PFSK-1 (cell line): ENCODE data around the gene GBP3.

Experiments used
- FOXP2 ChIP-seq: optimal IDR thresholded peaks from 2 replicates; pipeline ENCODE3; 2011; ENCODE audit warnings: borderline replicate concordance, control low read depth, inconsistent platforms; ENCODE audit not compliant: insufficient read depth; ENCODE audit errors: extremely low read length, extremely low read depth
- POLR2AphosphoS5 ChIP-seq: IDR thresholded peaks from 2 replicates; pipeline ENCODE4 v1.6.1; 2012; ENCODE audit warnings: low read depth, mild to moderate bottlenecking, control low read depth, low read length, moderate library complexity
- SIN3A ChIP-seq: IDR thresholded peaks from 2 replicates; pipeline ENCODE4 v1.6.1; 2012; ENCODE audit warnings: mild to moderate bottlenecking, low read length, moderate library complexity, borderline replicate concordance; ENCODE audit not compliant: insufficient read depth
- TAF1 ChIP-seq: IDR thresholded peaks from 2 replicates; pipeline ENCODE4 v1.6.1; 2012; ENCODE audit warnings: low read length, control low read depth, borderline replicate concordance; ENCODE audit not compliant: insufficient read depth
- TF ChIP-seq, protein P1 (sequence below), 2 experiments: IDR thresholded peaks; 2 replicates each; pipeline versions ENCODE4 v1.6.1 to v1.8.0; 2011 to 2012; ENCODE audit warnings: low read depth in 2 of 2, low read length in 2 of 2, control low read depth in 1 of 2, inconsistent platforms in 1 of 2, mild to moderate bottlenecking in 1 of 2, moderate library complexity in 1 of 2; ENCODE audit not compliant: insufficient read depth in 1 of 2

GBP3 gene

DNA sequence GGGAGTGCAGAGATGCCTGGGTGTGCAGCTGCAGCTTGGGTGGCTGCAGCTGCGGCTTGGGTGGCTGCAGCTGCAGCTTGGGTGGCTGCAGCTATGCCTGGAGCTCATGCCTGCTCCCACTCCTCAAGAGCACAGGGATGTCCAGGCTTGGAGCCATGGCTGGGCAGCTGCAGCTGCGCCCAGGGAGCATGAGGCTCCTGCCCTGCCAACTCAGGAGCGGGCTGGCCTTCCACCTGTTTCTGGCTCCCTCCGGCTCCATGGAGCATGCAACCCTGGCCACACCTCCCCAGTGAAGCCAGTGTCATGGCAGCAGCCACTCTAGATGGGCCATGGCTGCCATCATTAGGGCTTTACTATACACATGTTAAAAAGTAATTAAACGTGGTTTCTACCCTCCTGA lies 21.3 kb upstream of the GBP3 start:
- TF ChIP-seq SIN3A (no peak), TAF1 (no peak), FOXP2 (no peak), POLR2AphosphoS5 (no peak)
- TF ChIP-seq, protein P1, sequence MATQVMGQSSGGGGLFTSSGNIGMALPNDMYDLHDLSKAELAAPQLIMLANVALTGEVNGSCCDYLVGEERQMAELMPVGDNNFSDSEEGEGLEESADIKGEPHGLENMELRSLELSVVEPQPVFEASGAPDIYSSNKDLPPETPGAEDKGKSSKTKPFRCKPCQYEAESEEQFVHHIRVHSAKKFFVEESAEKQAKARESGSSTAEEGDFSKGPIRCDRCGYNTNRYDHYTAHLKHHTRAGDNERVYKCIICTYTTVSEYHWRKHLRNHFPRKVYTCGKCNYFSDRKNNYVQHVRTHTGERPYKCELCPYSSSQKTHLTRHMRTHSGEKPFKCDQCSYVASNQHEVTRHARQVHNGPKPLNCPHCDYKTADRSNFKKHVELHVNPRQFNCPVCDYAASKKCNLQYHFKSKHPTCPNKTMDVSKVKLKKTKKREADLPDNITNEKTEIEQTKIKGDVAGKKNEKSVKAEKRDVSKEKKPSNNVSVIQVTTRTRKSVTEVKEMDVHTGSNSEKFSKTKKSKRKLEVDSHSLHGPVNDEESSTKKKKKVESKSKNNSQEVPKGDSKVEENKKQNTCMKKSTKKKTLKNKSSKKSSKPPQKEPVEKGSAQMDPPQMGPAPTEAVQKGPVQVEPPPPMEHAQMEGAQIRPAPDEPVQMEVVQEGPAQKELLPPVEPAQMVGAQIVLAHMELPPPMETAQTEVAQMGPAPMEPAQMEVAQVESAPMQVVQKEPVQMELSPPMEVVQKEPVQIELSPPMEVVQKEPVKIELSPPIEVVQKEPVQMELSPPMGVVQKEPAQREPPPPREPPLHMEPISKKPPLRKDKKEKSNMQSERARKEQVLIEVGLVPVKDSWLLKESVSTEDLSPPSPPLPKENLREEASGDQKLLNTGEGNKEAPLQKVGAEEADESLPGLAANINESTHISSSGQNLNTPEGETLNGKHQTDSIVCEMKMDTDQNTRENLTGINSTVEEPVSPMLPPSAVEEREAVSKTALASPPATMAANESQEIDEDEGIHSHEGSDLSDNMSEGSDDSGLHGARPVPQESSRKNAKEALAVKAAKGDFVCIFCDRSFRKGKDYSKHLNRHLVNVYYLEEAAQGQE (IDR thresholded peaks at IDR 0.05; ENCODE audit: insufficient read depth in 1 of 2, low read depth in 2 of 2, low read length in 2 of 2): no peak

DNA sequence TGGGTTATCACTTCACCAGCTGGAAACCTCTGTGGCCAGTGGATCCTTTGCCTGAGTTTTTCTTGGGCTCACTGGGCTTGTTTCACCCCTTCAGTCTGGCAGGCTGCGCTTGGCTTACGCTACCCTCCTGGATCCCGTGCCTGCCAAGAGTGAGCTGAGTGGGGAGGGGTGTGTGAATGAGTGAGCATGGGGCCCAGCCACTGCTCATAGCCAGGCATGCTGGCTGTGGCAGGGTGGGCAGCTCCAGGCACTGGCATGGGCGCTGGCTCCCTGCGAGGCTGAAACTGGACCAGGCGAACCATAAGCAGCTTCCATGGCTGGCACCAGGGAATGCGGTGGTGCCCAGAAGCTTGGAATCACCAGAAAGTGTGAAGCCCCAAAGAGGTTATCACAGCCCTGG lies 19.8 kb upstream of the GBP3 start:
- TF ChIP-seq, protein P1 (IDR thresholded peaks at IDR 0.05; ENCODE audit: insufficient read depth in 1 of 2, low read depth in 2 of 2, low read length in 2 of 2): no peak
- TF ChIP-seq TAF1 (no peak), SIN3A (no peak), FOXP2 (no peak), POLR2AphosphoS5 (no peak)

DNA sequence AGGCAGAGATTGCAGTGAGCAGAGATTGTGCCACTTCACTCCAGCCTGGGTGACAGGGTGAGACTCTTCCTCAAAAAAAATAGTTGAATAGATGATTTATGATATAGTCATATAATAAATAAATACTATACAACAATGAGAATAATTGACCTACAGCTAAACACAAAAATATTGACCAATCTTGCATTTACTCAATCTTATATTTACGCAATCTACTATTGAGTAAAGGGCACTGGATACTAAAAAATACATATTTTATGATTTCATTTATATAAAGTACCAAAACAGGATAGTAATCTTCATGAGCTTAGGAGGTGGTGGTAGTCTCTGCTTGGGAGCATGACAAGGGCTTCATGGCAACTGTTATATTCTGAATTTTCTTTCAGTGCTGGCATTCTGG lies 19.1 kb upstream of the GBP3 start:
- TF ChIP-seq, protein P1 (IDR thresholded peaks at IDR 0.05; ENCODE audit: insufficient read depth in 1 of 2, low read depth in 2 of 2, low read length in 2 of 2): no peak
- no peak for TF ChIP-seq SIN3A
- no peak for TF ChIP-seq POLR2AphosphoS5
- no peak for TF ChIP-seq TAF1
- TF ChIP-seq FOXP2: no peak

DNA sequence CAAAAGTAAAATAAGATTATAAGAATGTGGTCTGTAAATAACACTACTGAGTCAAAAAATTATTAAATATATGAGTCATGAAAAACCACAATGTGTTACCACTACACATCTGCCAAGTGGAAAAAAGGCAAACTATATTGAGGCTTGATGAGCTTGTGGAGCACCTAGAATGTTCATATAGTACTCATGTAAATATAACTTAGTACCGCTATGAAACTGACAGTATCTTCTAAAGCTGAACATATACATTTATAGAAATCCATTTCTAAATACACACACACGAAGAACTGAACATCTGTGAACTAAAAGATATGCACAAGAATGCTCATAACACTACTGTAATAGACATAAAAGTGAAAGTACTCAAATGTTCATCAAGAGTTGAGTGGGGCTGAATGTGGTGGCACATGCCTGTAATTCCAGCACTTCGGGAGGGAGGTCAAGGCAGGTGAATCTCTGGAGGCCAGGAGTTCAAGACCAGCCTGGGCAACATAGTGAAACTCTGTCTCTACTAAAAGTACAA lies 18.5 kb upstream of the GBP3 start:
- no peak for TF ChIP-seq SIN3A
- TF ChIP-seq TAF1: no peak
- TF ChIP-seq, protein P1 (IDR thresholded peaks at IDR 0.05; ENCODE audit: insufficient read depth in 1 of 2, low read depth in 2 of 2, low read length in 2 of 2): no peak
- TF ChIP-seq POLR2AphosphoS5: no peak
- TF ChIP-seq FOXP2: no peak

DNA sequence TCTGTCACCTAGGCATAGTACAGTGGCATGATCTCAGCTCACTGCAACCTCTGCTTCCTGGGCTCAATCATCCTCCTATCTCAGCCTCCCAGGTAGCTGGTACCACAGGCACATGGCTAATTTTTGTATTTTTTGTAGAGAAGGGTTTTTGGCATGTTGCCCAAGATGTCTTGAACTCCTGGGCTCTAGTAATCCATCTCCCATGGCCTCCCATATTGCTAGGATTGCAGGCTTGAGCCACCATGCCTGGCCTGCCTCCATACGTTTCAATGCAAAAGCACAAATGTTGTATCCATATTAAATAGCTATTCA lies 17.6 kb upstream of the GBP3 start:
- no peak for TF ChIP-seq FOXP2
- TF ChIP-seq TAF1: no peak
- TF ChIP-seq, protein P1 (IDR thresholded peaks at IDR 0.05; ENCODE audit: insufficient read depth in 1 of 2, low read depth in 2 of 2, low read length in 2 of 2): no peak
- no peak for TF ChIP-seq SIN3A
- TF ChIP-seq POLR2AphosphoS5: no peak
